T-helper 2 cell treated with Interferon-gamma antibody and Interleukin-4, amounts not matched to agents 5 μg/mL and 100 μg/mL, for 36 hours (primary cell): ENCODE data around the gene SEMA6A.

ENCODE experiments used
- DNase-seq: peaks from one replicate; pipeline ENCODE4 v3.0.0; 2021; ENCODE audit warnings: low spot score
- H3K27ac Mint-ChIP-seq: one replicate; pipeline ENCODE4 v1.8.0; 2021; ENCODE audit warnings: mild to moderate bottlenecking, mixed read lengths
- H3K27me3 Mint-ChIP-seq: one replicate; pipeline ENCODE4 v1.8.0; 2021; ENCODE audit warnings: low read depth, mixed read lengths
- H3K36me3 Mint-ChIP-seq: one replicate; pipeline ENCODE4 v1.8.0; 2021; ENCODE audit warnings: low read depth, mixed read lengths
- H3K4me1 Mint-ChIP-seq: one replicate; pipeline ENCODE4 v1.8.0; 2021; ENCODE audit warnings: low read depth, mixed read lengths
- H3K4me3 Mint-ChIP-seq: one replicate; pipeline ENCODE4 v1.8.0; 2022; ENCODE audit warnings: mild to moderate bottlenecking, moderate library complexity, mixed read lengths
- H3K9me3 Mint-ChIP-seq: one replicate; pipeline ENCODE4 v1.8.0; 2021; ENCODE audit warnings: mixed read lengths

The SEMA6A gene

GRCh38 chr5:116569999-116570398 lies 4.6 kb downstream of the SEMA6A start:
- no peaks in the 10 kb centered on the region for H3K36me3 Mint-ChIP-seq
- H3K4me3 Mint-ChIP-seq = no peak overlapping the region
- H3K27me3 Mint-ChIP-seq = peaks cover 67% of the 10 kb centered on the region
- no peak overlapping the region for H3K27ac Mint-ChIP-seq
- H3K9me3 Mint-ChIP-seq = no peaks in the 10 kb centered on the region
- DNase-seq = no peak
- peaks cover 2% of the 10 kb centered on the region for H3K4me1 Mint-ChIP-seq

GRCh38 chr5:116567106-116567505 lies 7.5 kb downstream of the SEMA6A start:
- Mint-ChIP-seq H3K27me3 (peaks cover 45% of the 10 kb centered on the region), H3K36me3 (no peaks in the 10 kb centered on the region), H3K9me3 (no peaks in the 10 kb centered on the region), H3K4me1 (no peaks in the 10 kb centered on the region), H3K27ac (no peak overlapping the region), H3K4me3 (no peak overlapping the region)
- DNase-seq = no peak

- peaks cover 38% of the 10 kb centered on the region for H3K27me3 Mint-ChIP-seq
- DNase-seq = no peak
- no peaks in the 10 kb centered on the region for H3K36me3 Mint-ChIP-seq
- H3K27ac Mint-ChIP-seq = no peak overlapping the region
- H3K4me1 Mint-ChIP-seq = peaks cover 2% of the 10 kb centered on the region
- no peaks in the 10 kb centered on the region for H3K9me3 Mint-ChIP-seq
- H3K4me3 Mint-ChIP-seq = no peak overlapping the region
Measured at GRCh38 chr5:116566251-116566650, 8.4 kb downstream of the SEMA6A start.

GRCh38 chr5:116564756-116565490 lies 9.7 kb downstream of the SEMA6A start:
- H3K4me1 Mint-ChIP-seq = peaks cover 2% of the 10 kb centered on the region
- H3K27ac Mint-ChIP-seq = no peak overlapping the region
- no peaks in the 10 kb centered on the region for H3K36me3 Mint-ChIP-seq
- H3K4me3 Mint-ChIP-seq = no peak overlapping the region
- H3K9me3 Mint-ChIP-seq = no peaks in the 10 kb centered on the region
- peaks cover 25% of the 10 kb centered on the region for H3K27me3 Mint-ChIP-seq
- no peak for DNase-seq

GRCh38 chr5:116564312-116564711 lies 10.3 kb downstream of the SEMA6A start:
- no peak for DNase-seq
- Mint-ChIP-seq H3K4me3 (no peak overlapping the region), H3K27ac (no peak overlapping the region), H3K9me3 (no peaks in the 10 kb centered on the region), H3K4me1 (peaks cover 2% of the 10 kb centered on the region), H3K27me3 (peaks cover 19% of the 10 kb centered on the region), H3K36me3 (no peaks in the 10 kb centered on the region)

DNA sequence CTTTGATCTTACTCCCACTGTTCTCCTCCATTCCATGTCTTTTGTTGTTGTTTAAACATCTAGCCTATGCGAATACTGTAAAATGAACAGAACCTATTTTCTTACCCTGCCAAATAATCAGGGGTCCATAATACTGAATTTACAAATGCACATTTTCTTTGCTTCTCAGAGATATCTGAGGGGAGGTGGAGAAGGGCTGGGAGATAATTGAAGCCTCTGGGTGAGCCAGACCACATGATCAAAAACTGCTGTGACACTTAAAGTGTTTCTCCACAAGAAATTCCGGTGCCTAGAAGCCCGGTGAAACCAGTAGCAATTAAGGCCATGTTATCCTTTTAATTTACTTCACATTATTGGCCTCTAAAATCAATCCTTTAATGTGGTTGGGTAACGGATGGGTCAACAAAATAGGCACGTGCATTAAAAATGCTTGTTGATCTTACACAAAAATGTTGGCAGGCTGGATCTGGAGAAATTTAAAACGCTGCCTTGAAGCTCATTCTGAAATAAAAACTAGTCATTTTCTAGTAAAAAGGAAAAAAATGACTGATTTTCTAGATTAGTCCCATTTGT lies 10.8 kb downstream of the SEMA6A start:
- Mint-ChIP-seq H3K27me3 (peaks cover 14% of the 10 kb centered on the region), H3K36me3 (no peaks in the 10 kb centered on the region), H3K9me3 (no peaks in the 10 kb centered on the region), H3K4me1 (peaks cover 2% of the 10 kb centered on the region), H3K4me3 (no peak overlapping the region), H3K27ac (no peak overlapping the region)
- DNase-seq = no peak

DNA sequence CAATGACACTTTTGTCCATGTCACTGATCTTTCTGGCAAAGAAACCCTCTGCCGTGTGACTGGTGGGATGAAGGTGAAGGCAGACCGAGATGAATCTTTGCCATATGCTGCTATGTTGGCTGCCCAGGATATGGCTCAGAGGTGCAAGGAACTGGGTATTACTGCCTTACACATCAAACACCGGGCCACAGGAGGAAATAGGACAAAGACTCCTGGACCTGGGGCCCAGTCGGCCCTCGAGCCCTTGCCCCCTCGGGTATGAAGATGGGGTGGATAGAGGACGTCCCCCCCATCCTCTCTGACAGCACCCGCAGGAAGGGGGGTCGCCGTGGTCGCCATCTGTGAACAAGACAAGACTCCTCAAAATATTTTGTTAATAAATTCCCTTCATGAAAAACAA lies 12.0 kb downstream of the SEMA6A start:
- H3K36me3 Mint-ChIP-seq = no peaks in the 10 kb centered on the region
- H3K4me3 Mint-ChIP-seq = no peak overlapping the region

DNA sequence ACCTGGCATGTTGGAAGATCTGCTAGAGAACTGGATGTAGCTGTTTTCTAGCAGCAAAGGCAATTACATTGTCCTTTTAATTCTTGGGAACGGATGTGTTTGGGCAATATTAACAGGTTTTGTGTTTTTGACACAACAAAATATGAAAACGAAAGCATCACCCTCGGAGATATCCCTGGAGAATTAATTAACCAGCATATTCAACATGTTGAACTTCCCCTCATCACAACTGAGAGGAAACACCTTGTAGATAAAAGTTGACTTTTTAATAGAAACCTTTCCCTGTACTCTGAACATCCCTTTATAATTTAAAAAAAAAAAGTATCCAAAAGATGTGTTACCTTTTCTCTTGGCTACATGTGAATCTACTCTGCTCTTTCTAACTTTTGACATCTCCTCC lies 13.0 kb downstream of the SEMA6A start:
- peaks cover 2% of the 10 kb centered on the region for H3K4me1 Mint-ChIP-seq
- H3K9me3 Mint-ChIP-seq = no peaks in the 10 kb centered on the region
- peaks cover 2% of the 10 kb centered on the region for H3K27me3 Mint-ChIP-seq
- no peak overlapping the region for H3K27ac Mint-ChIP-seq
- no peaks in the 10 kb centered on the region for H3K36me3 Mint-ChIP-seq
- DNase-seq = no peak
- H3K4me3 Mint-ChIP-seq = no peak overlapping the region

More for the DNA sequence above, 12.0 kb downstream of the SEMA6A start:
- Mint-ChIP-seq H3K27me3 (peaks cover 7% of the 10 kb centered on the region), H3K27ac (no peak overlapping the region), H3K4me1 (peaks cover 2% of the 10 kb centered on the region), H3K9me3 (no peaks in the 10 kb centered on the region)
- DNase-seq = no peak

DNA sequence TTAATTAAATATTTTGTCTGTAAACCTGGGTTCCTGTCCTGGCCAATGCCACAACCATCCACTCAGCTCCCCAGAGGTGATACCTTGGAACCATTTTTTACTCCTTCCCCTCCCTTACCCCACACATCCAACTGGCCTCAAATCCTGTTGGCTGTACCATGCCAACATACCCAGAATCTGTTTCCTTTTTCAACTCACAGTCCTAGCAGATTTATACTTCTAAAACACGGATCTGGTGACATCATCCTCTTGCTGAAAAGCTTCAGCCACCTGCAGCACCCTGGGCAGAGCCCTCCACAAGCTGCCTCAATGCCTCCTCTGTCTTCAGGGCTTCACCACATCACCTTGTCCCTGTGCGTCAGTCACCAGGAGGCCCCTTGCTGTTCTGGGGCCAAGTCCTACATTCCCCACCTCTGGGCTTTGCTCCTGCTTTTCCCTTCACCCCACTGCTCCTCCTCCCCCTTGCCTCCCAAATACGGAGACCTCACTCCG lies 14.9 kb downstream of the SEMA6A start:
- no peak for DNase-seq
- H3K4me3 Mint-ChIP-seq = no peak overlapping the region
- H3K4me1 Mint-ChIP-seq = peaks cover 2% of the 10 kb centered on the region
- H3K27me3 Mint-ChIP-seq = peaks cover 2% of the 10 kb centered on the region
- no peaks in the 10 kb centered on the region for H3K36me3 Mint-ChIP-seq
- H3K9me3 Mint-ChIP-seq = no peaks in the 10 kb centered on the region
- H3K27ac Mint-ChIP-seq = no peak overlapping the region

DNA sequence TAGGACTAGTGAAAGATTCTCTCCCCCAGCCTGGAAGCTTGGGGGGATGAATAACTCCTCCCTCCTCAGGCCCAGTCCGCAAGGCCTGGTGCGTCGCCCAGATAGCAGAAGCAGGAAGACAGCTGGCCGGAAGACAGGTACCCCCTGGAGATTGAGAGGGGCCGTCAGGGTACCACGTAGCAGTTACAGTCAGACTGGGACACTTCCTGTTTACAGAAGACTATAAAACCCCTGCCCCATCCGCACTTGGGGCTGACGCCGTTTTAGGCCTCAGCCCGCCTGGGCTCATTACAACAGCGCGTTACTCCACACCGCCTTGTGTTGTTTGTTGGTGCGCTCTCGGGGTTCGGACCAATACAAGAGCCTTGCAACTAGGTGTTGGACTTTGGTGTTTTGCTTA lies 15.4 kb downstream of the SEMA6A start:
- peaks cover 2% of the 10 kb centered on the region for H3K4me1 Mint-ChIP-seq
- H3K9me3 Mint-ChIP-seq = no peaks in the 10 kb centered on the region
- H3K27ac Mint-ChIP-seq = no peak overlapping the region
- no peak for DNase-seq
- no peaks in the 10 kb centered on the region for H3K36me3 Mint-ChIP-seq
- peaks cover 2% of the 10 kb centered on the region for H3K27me3 Mint-ChIP-seq
- no peak overlapping the region for H3K4me3 Mint-ChIP-seq

- H3K4me1 Mint-ChIP-seq = peaks cover 2% of the 10 kb centered on the region
- H3K27me3 Mint-ChIP-seq = peaks cover 2% of the 10 kb centered on the region
- no peaks in the 10 kb centered on the region for H3K36me3 Mint-ChIP-seq
- no peak overlapping the region for H3K27ac Mint-ChIP-seq
- H3K9me3 Mint-ChIP-seq = no peaks in the 10 kb centered on the region
- no peak overlapping the region for H3K4me3 Mint-ChIP-seq
- DNase-seq = no peak
Measured at GRCh38 chr5:116557669-116558271, 16.9 kb downstream of the SEMA6A start.

GRCh38 chr5:116554764-116555163 lies 19.9 kb downstream of the SEMA6A start:
- H3K4me1 Mint-ChIP-seq = no peaks in the 10 kb centered on the region
- no peak overlapping the region for H3K27ac Mint-ChIP-seq
- H3K4me3 Mint-ChIP-seq = no peak overlapping the region

DNA sequence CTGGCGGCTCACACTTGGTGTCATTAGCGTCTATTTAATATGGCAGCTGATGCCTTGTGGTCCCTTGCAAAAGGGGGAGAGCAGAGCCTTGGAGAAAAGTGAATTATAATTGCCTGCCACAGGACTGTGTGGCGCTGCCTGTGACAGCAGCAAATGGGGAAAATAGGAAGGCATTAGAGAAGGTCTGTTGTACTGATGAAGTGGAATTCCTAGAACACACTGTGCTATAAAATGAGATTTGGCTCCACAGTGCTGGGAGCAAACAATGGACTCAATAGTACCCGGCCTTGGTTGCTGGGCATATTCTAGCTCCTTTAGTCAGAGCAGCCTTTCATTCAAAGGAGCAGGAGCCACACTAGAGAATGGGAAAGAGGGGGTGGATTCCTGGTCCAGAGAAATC lies 21.3 kb downstream of the SEMA6A start:
- H3K27ac Mint-ChIP-seq = no peak overlapping the region
- no peaks in the 10 kb centered on the region for H3K27me3 Mint-ChIP-seq
- H3K36me3 Mint-ChIP-seq = no peaks in the 10 kb centered on the region
- no peak for DNase-seq
- H3K9me3 Mint-ChIP-seq = no peaks in the 10 kb centered on the region
- H3K4me1 Mint-ChIP-seq = no peaks in the 10 kb centered on the region
- no peak overlapping the region for H3K4me3 Mint-ChIP-seq

More at GRCh38 chr5:116554764-116555163, 19.9 kb downstream of the SEMA6A start:
- no peaks in the 10 kb centered on the region for H3K36me3 Mint-ChIP-seq
- H3K27me3 Mint-ChIP-seq = no peaks in the 10 kb centered on the region
- no peak for DNase-seq
- H3K9me3 Mint-ChIP-seq = no peaks in the 10 kb centered on the region

DNA sequence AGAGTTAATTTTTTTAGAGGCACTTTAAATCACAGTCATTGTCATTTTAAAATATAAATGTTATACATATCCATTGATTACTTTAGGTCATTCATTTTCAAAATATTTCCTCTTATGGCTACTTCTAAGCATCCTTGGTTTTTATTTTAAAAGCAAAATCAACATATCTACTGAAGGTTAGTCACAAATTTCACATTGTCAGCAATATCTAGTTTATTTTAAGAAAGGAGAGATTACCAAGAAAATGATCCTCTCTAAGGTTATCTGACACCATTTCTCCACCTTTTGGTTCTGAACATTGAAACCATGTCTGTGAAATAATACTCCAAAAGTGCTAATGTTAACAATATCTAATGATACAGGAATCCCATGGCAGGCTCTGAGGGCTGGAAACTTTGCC lies 24.5 kb downstream of the SEMA6A start:
- Mint-ChIP-seq H3K27ac (no peak overlapping the region), H3K36me3 (no peaks in the 10 kb centered on the region), H3K4me3 (no peak overlapping the region), H3K4me1 (no peaks in the 10 kb centered on the region), H3K9me3 (peaks cover 13% of the 10 kb centered on the region), H3K27me3 (no peaks in the 10 kb centered on the region)
- no peak for DNase-seq
